Activated CD4-positive, alpha-beta T cell treated with anti-CD3 and anti-CD28 coated beads for 1 hour (primary cell): ENCODE results near the gene NKAIN4.

Experiments
- DNase-seq: peaks from one replicate; pipeline ENCODE4 v3.0.0-alpha.2; 2020

Gene NKAIN4

DNA sequence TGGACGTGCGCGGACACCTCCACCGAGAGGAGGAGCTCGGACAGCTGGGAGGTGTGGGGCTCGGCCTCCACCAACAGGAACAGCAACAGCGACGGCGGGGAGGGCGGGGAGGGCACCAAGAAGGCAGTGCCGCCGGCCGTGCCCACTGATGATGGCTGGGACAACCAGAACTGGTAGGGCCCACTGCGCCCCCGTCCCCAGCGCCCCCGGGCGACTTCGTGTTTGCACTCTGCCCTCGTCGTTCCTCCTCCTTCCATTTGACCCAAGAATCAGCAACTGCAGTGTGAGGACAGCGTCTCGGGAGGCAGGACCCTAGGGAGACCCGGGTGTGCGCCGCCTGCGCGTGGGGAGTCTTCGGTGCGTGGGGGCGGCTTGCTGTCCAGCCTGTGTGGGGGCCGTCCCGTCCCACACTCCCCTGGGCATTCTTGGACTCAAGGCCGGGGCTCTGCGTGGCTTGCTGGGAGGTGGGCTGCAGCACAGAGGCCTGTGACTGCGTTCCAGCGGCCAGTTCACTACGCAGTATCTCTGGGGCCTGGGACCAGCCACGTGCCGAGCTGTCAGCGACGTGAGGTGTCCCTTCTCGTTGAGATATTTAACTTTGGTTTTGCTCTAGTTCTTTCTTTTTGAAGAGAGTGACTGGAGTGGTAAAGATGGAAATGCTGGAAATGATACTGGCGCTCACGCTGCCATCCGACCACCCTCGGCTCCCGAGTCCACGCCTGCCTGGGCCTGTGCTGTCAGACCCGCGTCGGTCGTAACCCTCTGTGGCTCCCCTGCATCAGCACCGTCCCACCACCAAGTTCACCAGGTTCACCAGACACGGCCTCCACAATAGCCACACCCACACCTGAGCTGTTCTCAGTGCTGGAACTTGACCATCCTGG, 33.7 kb upstream of the NKAIN4 start:
- DNase-seq = no peak

DNA sequence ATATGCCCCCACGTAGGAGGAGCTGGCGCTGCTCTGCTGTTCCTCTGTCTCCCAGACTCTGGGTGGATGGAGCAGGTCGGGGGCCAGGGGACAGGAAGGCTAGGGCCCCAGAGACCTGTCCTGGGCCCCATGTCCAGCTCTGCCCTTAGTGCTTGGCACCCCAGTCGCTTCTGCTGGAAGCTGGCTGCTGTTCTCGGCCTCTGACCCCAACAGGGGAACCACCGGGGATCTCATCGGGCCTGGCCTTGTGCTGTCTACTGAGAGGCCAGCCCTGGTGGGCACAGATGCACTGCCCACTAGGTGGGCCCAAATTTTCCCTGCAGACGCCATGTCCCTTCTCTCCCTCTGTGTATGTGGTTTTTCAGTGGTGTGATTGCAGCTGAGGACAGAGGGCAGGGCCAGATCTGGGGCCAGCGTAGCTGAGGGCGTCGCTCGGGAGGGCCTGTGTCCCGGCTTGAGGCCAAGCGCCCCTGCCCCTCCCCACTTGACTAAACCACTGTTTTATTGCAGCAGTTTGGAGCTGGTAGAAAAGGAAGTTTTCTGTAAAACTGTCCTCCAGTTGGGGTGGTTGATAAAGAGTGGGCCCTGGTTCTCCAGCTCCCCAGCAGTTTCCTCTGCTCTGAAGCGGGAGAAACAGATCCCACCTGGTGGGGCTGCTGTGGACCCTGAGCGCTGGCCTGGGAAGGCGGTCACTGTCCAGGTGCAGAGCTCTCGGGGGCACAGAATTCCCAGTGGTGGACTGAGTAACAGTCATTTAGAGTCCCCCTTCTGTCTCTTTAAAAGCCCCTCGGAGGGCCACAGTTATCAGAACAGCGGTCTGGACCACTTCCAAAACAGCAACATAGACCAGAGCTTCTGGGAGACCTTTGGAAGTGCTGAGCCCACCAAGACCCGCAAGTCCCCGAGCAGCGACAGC, 32.8 kb upstream of the NKAIN4 start:
- no peak for DNase-seq

DNA sequence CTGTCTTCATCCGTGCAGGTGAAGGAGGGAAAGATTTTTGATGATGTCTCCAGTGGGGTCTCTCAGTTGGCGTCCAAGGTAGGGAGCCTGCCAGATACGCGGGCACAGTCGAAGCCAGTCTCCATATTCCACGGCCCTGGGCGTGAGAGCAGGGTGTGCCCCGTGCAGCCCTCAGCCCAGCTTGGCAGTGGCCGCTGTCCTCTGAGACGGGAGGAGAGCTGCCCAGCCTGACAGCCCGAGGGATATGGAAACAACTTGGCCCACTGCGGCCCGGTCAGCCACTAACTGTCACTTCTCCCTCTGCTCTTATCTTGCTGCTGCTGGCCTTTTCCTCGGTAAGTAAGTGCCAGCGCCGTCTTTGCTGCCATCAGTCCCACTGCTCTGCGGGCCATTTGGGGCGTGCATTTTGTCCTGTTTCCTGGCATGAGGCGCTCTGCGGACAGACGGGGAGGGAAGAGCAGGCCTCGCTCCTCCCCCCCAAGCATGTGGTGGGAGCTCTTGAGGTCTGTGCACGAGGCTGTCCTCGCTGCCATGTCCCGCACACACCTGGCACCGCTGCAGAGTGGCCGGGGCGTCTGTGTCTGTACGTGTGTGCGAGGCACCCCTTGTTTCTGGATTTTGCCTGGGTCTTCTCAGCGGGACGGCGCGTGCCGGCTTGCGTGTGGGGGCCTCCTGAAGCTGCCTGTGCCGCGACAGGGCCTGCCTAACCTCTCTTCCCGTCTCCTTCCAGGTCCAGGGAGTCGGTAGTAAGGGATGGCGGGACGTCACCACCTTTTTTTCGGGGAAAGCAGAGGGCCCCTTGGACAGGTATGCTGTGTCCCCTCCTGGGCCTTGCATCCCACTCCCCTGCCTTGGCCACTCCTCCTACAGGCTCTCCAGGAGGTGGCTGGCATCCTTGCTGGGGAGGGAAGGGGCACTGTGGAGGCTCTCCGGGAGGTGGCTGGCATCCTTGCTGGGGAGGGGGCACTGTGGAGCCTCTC, 31.7 kb upstream of the NKAIN4 start:
- DNase-seq = no peak

DNA sequence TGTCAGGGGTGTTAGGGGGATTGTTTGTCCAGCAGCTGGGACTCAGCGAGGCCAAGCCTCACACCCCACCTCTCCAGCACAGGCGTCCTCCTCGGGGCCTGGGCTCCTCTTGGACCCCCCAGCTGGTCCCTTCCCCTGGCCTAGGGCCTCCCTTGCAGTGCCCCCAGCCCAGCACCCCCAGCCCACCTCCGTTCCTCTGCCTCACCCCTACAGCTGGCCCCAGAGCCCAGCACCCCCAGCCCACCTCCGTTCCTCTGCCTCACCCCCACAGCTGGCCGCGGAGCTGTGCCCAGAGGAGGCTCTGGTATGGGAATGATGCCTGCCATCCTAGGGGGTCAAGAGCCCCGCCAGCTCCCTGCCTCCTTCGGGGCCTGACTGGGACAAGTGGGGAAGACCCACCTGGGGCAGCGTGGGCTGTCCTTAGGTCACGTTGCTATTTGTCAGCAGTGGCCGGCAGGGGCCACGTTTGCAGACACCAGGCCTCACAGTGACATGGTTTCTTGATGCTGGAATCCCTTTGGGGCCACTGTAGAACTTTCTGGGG, 30.8 kb upstream of the NKAIN4 start:
- DNase-seq = no peak

DNA sequence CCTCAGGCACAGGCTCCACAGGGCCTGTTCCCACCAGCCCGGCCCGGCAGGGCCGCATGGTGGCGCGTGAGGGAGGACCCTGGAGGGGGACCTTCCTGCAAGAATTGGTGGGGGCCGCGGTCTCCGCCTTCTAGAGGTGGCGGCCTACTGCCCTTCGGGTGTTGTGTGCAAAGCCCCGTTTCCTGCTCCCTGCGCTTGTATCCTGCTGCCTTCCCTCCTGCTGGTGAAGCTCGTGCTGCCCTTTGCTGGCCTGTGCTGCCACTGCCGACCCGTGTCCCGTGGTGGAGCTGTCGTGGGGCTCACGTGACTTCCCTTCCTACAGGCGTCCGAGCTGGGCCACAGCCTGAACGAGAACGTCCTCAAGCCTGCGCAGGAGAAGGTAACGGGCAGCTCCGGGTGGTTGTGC, 30.3 kb upstream of the NKAIN4 start:
- no peak for DNase-seq

DNA sequence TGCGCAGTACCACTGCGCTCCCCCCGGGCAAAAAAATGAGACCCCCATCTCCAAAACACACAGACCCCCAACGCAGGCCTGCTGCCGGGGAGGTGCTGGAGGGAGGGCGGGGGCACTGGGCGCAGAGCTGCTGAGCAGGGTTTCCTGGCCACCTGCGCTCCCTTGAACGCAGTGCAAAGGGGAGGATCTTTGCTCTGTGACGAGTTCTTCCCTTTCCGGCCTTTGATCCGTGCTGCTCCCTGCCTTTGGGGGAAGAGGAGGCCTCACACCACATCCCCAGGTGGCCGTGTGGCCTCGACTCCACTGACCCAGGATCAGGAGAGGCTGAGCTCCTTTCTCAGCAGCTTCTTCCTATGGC, 29.8 kb upstream of the NKAIN4 start:
- DNase-seq = no peak

DNA sequence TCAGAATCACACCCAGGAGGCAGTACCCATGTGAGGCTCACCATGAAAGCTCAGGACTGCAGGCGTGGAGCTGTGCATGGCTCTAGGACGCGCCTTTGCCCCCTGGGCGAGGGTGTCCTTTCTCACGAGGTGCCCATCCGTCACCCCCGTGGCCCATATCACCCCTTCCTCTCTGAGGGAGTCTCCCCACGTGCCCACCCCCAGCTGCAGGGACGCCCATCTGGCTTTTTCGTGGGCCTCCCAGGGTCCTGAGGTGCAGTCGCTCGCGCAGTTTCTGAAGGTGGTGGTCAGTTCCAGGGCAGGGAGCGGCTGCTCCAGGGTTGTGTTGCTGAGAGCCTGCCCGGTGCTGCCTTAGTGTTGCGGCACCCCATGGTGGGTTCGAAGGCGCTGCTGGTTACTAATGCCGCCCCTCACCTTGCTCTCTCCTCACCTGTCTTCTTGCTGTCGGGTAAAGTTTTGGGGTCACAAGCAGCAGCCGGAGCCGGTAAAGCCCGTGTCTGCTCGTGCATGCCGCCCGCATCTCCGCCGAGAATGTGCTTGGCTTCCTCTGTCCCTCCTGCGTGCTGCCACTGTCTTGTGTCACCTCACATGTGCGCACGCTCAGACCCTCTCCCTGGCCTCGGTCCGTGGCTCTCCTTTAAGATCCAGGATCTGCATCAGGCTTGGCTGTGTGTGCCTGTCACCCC, 29.3 kb upstream of the NKAIN4 start:
- no peak for DNase-seq

DNA sequence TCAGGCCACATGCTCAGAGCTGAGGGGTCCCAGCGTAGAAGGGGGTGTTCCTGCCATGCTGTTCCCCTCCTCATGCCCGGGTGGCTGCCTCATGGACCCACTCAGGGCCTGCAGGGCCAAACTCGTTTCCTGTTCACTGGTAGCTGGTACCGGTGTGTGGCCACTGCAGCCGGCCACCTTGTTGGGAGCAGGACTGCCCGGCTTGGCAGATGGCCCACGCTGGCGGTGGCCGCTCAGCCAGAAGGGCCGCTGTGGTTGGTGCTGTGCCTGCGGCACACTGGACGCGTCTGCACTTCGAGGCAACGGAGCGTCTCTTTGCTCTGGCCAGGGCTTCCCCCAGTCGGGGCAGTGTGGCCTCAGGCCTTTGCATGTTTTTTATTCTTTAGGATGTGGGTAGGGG, 28.7 kb upstream of the NKAIN4 start:
- no peak for DNase-seq

DNA sequence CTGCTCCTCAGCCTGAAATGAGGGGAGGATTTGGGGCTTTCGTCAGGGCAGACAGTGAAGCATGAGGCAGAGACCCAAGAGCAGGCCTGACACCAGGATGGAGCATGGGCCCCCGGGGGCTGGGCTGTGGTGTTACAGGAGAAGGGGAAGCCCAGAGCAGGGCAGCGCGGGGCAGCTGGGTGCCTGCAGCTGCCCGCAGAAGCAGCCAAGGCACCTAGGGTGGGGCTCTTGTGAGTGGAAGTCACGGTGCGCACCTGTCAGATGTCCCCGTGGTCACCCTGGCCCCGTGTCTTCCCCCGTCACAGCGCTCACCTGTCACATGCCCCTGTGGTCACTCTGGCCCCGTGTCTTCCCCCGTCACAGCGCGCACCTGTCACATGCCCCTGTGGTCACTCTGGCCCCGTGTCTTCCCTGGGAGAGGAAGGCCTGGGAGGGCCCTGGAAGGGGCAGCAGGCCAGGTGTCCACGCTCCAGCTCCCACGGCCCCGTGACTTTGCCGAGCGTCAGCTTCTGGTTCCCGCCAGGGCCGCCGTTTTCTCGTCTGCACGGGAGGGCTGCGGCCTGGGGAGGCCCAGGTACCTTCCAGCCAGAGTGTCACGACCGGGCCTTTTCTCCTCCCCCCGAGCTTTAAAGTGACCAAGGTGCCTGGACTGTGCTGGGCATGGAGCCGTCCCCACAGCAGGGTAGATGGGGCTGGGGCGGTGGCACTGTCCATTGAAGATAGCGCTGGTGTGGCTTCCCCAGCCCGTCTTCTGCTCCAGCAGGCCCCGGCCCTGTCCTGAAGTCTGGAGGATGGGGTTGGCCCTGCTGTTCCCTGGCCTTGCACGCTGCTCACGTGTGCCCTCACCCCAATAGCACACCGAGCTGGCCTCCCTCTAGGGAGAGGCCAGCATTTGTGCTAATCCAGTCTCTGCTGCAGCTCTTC, 27.7 kb upstream of the NKAIN4 start:
- DNase-seq = no peak

DNA sequence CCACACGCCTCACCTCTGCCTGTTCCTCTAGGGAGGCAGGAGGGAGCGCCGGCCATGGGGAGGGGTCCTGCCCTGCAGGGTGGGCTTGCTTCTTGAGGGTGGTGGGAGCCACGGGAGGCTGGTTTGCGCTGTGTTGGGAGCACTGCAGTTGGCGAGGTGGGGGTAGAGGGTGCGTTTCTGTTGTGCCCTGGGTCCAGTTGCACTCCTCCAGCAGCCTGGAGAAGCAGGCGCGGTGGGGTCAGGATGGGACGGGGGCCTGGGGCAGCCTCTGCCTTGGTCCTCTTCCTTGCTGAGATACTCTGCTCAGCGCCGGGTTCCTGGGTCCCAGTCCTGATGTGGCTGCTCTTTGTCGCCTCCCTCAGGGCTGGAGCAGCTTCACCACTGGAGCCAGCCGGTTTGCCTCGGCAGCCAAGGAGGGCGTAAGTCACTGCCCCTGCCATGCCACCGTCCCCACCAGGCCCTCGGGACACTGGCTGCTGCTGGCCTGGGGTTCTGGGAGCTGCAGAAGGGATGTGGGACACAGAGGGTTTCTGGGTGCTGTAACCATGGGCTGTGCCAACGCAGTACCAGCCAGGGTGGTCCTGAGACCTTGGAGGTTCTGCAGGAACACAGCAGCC, 26.8 kb upstream of the NKAIN4 start:
- no peak for DNase-seq

DNA sequence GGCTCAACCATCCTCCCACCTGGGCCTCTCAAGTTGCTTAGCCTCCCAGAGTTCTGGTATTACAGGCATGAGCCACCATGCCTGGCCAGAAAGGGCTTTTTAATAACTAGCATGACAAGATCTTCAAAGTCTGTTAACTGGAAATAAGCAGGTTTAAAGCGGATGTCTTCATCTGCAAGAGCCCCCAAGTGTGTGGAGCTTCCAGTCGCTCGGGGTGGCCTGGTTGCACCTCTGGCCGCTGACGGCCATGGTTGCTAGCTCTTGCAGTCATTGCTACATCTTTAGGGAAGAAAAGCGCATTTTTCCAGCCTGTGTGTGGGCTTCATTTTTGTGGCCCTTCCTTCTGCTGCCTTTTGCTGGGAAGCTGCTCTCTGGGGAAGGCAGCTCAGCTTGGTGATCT, 26.1 kb upstream of the NKAIN4 start:
- no peak for DNase-seq

DNA sequence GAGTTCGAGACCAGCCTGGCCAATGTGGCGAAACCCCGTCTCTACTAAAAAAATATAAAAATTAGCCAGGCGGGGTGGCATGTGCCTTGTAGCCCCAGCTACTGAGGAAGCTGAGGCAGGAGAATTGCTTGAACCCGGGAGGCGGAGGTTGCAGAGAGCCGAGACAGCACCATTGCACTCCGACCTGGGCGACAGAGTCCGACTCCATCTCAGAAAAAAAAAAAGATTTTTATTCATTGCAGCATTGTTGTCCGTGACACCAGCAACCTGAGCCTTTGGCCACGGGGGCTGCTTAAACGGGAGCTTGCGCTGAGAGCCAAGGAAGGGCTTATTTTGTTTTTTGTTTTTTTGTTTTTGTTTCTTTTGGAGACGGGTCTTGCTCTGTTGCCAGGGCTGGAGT, 25.7 kb upstream of the NKAIN4 start:
- DNase-seq = no peak

DNA sequence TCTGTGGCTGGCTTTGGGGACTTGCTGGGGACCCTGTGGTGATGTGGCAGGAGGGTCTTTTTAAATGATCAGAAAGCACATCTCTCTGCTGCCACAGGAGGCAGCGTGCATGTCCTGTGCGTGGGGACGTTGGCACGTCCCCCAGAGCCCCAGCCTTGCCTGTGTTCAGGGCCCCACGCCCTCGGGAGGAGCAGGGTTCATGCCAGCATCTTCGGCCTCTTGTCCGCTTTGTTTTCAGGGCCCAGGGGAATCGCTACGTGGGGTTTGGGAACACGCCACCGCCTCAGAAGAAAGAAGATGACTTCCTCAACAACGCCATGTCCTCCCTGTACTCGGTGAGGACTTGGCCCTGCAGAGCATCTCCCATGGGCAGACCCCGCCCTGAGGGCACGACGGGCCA, 24.4 kb upstream of the NKAIN4 start:
- no peak for DNase-seq

DNA sequence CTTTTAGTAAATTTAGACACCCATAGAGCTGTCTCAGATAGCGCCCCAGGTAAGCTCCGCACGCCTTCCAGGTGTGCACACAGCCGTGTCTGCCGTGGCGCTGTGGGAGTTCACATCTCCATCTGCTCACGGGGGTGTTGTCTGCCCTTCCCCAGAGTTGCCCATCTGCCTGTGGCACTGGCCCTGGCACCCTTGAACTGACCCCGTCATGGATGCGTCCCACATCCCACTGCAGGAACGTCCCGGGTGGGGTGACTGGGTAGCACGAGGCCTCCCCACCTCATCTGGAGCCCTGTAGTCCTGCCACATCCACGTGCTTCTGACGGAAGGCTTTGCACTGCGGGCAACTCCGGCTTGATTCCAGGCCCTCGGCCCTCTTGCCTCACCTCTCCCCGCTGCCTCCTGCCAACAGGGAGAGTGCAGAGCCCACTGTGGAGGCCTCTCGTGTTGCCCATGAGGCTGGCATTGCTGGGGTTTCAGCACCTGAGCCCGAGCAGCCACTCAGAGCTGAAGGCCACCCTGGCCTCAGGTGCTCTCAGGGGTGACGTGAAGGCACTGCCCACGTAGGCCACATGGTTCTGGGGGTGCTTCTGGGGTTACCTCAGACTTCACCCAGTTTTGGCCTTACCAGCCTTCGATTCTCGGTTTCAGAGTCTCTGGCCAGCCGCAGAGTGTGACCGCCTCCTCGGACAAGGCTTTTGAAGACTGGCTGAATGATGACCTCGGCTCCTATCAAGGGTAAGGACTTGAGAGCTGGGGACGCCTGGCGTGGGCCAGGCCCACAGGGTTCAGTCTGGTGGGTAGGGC, 23.4 kb upstream of the NKAIN4 start:
- no peak for DNase-seq

DNA sequence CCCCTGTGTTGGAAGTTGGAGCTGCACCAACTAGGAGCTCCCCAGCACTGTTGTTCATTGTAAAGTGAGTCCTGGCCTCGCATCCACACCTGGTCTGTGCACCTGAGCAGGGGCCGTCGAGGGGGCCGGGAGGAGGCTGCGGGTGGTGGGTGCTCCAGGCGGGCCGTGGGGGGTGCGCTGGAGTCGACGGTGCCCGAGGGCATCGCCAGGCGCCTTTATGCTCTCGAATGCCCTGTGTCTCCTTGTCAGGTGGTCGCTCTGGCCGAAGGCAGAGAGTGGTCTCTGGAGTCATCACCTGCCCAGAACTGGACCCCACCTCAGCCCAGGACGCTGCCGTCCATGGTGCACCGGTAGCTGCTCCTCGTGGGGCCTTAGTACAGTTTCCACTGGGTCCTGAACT, 22.7 kb upstream of the NKAIN4 start:
- no peak for DNase-seq

DNA sequence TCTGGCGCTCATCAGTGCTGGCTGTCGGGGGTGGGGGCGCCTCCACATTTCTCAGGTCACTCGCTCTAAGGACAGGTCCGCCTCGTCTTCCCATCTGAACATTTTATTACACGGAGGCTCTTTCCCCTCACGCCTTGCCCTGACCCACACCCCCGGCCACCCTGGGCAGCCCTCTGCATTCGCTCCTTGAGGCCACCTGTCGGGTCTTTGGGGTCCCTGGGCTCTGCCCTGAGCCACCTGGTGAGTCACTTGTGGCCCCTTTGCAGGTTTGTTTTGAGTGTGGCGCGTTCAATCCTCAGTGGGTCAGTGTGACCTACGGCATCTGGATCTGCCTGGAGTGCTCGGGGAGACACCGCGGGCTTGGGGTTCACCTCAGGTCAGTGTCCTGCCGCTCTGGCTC, 21.6 kb upstream of the NKAIN4 start:
- no peak for DNase-seq

DNA sequence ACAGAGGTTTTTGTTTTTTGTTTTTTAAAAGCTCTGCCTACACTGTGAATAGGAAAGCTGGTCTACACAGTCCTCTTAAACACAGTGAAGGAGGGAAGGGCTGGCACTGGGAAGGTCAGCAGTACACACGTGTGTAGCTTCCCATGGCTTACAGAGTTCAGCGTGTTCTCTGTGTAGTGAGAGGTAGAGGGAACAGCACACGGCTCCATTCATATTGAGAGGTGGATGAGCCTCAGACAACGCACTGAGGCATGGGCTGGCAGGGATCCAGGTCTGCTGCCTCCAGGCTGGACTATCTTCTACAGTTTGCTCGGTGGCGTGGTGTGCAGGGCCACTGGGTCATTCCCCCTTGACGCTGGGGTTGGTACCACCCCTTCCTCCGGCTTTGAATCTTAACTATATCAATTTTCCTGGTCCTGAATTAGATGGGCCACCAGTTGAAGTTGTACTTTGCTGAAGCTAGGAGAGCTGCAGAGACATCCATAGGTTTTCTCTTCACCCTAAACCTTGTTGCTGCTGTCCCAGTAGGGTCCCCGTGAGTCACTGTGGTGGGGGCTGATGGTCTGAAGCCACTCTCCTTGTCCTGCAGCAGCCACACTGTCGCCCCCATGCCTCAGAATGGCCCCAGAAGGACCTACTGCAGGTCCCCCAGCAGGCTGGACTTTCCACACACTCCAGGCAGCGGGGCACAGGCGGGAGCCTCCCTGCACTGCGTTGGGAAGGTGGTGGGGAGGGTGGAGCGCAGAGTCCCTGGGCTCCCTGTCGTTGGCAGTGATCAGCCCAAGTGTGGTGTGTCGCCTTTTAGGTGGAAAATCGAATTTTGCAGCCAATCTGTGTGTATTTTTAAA, 20.3 kb upstream of the NKAIN4 start:
- DNase-seq = no peak

DNA sequence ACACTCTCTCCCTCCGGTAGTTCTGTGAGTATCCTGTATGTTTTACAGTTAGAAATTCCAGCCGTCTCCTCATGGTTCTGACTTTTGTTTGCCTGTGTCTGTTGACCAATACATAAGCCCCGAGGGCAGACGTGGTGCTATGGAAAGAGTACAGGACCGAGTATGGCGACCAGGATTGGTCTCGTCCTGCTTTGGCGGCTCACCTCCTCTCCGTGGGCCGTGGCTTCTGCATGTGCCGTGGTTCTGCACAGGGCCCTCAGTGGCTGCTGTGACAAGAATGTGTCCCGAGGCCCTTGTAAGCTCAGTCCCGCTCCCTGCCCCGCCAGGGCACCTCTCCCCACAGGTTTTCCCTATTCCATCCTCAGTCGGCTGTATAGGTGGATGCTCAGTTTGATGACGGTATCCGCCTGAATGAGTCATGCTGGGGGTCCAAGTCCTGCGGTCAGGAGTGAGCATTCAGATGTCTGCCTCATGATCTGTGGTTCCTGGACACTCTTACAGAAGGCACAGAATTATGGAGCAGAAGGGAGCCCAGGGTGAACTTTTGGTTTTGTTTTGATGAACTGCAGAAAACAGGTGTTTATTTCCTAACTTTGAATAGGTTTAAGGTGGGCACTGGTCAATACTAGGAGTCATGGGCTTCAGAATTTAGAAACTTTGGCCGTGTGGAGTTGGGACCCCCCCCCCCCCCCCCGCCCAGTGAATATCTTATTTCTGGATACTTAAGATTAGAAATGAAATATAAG, 19.5 kb upstream of the NKAIN4 start:
- no peak for DNase-seq
